ENCODE results near the gene ANTXR2.

DNA sequence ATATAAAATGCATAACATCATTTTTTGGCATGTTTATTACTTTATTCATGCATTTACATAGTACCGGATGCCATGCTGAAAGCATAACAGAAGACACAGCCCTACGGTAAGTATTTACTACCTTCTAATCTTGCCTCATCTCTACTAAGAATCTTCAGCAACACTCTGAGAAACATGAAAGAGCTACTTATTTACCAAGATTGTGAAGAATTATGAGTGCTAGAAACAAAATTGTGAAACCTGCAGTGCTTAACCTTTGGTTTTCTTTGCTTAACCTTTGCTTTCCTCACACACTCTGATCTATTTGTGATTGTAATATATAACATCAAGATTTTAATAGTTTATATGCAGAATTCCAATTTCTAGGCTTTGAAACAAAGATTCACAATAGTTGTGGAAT, 7.4 kb downstream of the ANTXR2 start:
- no peak for TF ChIP-seq POLR2A (IDR thresholded peaks at IDR 0.05)
- TF ChIP-seq, protein P1, sequence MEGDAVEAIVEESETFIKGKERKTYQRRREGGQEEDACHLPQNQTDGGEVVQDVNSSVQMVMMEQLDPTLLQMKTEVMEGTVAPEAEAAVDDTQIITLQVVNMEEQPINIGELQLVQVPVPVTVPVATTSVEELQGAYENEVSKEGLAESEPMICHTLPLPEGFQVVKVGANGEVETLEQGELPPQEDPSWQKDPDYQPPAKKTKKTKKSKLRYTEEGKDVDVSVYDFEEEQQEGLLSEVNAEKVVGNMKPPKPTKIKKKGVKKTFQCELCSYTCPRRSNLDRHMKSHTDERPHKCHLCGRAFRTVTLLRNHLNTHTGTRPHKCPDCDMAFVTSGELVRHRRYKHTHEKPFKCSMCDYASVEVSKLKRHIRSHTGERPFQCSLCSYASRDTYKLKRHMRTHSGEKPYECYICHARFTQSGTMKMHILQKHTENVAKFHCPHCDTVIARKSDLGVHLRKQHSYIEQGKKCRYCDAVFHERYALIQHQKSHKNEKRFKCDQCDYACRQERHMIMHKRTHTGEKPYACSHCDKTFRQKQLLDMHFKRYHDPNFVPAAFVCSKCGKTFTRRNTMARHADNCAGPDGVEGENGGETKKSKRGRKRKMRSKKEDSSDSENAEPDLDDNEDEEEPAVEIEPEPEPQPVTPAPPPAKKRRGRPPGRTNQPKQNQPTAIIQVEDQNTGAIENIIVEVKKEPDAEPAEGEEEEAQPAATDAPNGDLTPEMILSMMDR (IDR thresholded peaks at IDR 0.05) = no peak

All from heart left ventricle (tissue), 13 donors.